PC-3 (cell line): Measurements from ENCODE around the gene LMTK2. TPM values are rescaled to one million over a fixed set of nuclear protein-coding genes. Genes with fewer than 3 reads are reported as not detected.
"Not testable (repeated sequence)": the region's sequence is repeated elsewhere in the genome, so short reads cannot be mapped to it uniquely, and the experiment has no call there.

Experiments
- ATAC-seq: fragments of 200-7000 bp; cut with Tn5 transposase; 2 replicates; pipeline ENCODE4 v1.9.1; 2020; ENCODE audit warnings: mild to moderate bottlenecking, moderate library complexity
- BruUV-seq: library from RNA; stranded (reverse); fragments of 400-500 nt; replicated peaks from 2 replicates; lab custom pipeline; 2021; lab: Mats Ljungman, UMichigan
- CTCF ChIA-PET: fragments of 300-600 bp; sonication (Branson Sonifier 250); formaldehyde crosslinking; loops from one replicate; lab custom pipeline; 2022; ENCODE audit warnings: antibody characterized with exemption; lab: Charles Lee
- POLR2A ChIA-PET: fragments of 300-600 bp; sonication (Branson Sonifier 250); formaldehyde crosslinking; loops from one replicate; lab custom pipeline; 2022; ENCODE audit warnings: antibody characterized with exemption; ENCODE audit not compliant: unreplicated experiment; lab: Charles Lee
- DNase-seq: peaks from one replicate; pipeline ENCODE4 v3.0.0-alpha.2; 2015
- H2AFZ ChIP-seq: fragments of 300-600 bp; sonication (generic); 2 replicates; pipeline ENCODE4 v1.6.0; 2016; ENCODE audit warnings: antibody characterized with exemption, low read length
- H3F3A ChIP-seq: fragments of 300-600 bp; sonication (generic); one replicate; pipeline ENCODE4 v1.6.0; 2017; ENCODE audit warnings: antibody characterized with exemption, low read length, control low read depth, mild to moderate bottlenecking; ENCODE audit not compliant: unreplicated experiment
- H3K27ac ChIP-seq: fragments of 300-600 bp; sonication (generic); 2 replicates; pipeline ENCODE4 v1.5.1; 2016; ENCODE audit warnings: mild to moderate bottlenecking, low read length
- H3K27me3 ChIP-seq: fragments of 300-600 bp; sonication (generic); 2 replicates; pipeline ENCODE4 v1.6.1; 2016; ENCODE audit warnings: low read length, mixed read lengths
- H3K36me3 ChIP-seq: fragments of 300-600 bp; sonication (generic); 2 replicates; pipeline ENCODE4 v1.6.1; 2016; ENCODE audit warnings: low read depth, mixed run types, low read length, mixed read lengths
- H3K4me1 ChIP-seq: fragments of 300-600 bp; sonication (generic); 2 replicates; pipeline ENCODE4 v1.5.1; 2016; ENCODE audit warnings: low read length; ENCODE audit not compliant: insufficient read depth
- H3K4me2 ChIP-seq: fragments of 300-600 bp; sonication (generic); 2 replicates; pipeline ENCODE4 v1.6.0; 2016; ENCODE audit warnings: low read length
- H3K4me3 ChIP-seq: fragments of 300-600 bp; sonication (generic); 2 replicates; pipeline ENCODE4 v1.5.1; 2016; ENCODE audit warnings: mild to moderate bottlenecking, low read length, mixed read lengths
- H3K79me2 ChIP-seq: fragments of 300-600 bp; sonication (generic); 2 replicates; pipeline ENCODE4 v1.6.1; 2017; ENCODE audit warnings: low read length, mixed read lengths
- H3K9ac ChIP-seq: fragments of 300-600 bp; sonication (generic); 2 replicates; pipeline ENCODE4 v1.6.0; 2016; ENCODE audit warnings: mild to moderate bottlenecking, low read length
- H3K9me2 ChIP-seq: fragments of 300-600 bp; sonication (generic); replicated peaks from 2 replicates; pipeline ENCODE4 v1.6.1; 2016; ENCODE audit warnings: mixed run types, low read length, mixed read lengths
- H3K9me3 ChIP-seq: fragments of 300-600 bp; sonication (generic); 2 replicates; pipeline ENCODE4 v1.6.1; 2016; ENCODE audit warnings: low read length, mixed read lengths
- H4K20me1 ChIP-seq: fragments of 300-600 bp; sonication (generic); 2 replicates; pipeline ENCODE4 v1.6.1; 2016; ENCODE audit warnings: low read length, mixed read lengths
- EZH2 ChIP-seq: fragments of 300-600 bp; sonication (generic); IDR thresholded peaks from one replicate; pipeline ENCODE4 v1.6.1; 2017; ENCODE audit warnings: antibody characterized with exemption, mild to moderate bottlenecking, low read length; ENCODE audit not compliant: unreplicated experiment
- EZH2phosphoT487 ChIP-seq: fragments of 300-600 bp; sonication (generic); IDR thresholded peaks from 2 replicates; pipeline ENCODE4 v1.6.1; 2018; ENCODE audit warnings: mild to moderate bottlenecking, antibody characterized with exemption, low read length, borderline replicate concordance
- intact Hi-C: fragments of 100-400 bp; cut with micrococcal nuclease; formaldehyde crosslinking; loops from 2 replicates; pipeline ENCODE4 v1.9.0; 2023
- total RNA-seq: library from RNA; depleted of rRNA; stranded (reverse); fragments of >200 nt; gene quantifications from 2 replicates; pipeline ENCODE4 v1.2.3, GENCODE V29; 2014
- TF ChIP-seq, protein P1 (sequence below): fragments of 300-600 bp; sonication (generic); conservative IDR thresholded peaks from 2 replicates; pipeline ENCODE4 v1.5.1; 2017; ENCODE audit warnings: antibody characterized with exemption, low read depth, mild to moderate bottlenecking, low read length

The LMTK2 gene
- total RNA-seq, 1 experiment from 2014 or later = 9.0 TPM

- ChIA-PET CTCF (no interaction called here), POLR2A (no interaction called here)
- Histone ChIP-seq H3K9me2 (no peaks in the 10 kb centered on the region), H3K9me3 (no peaks in the 10 kb centered on the region), H2AFZ (no peak overlapping the region), H3K4me2 (no peak overlapping the region), H3F3A (no peaks in the 10 kb centered on the region), H3K79me2 (no peaks in the 10 kb centered on the region), H3K27me3 (no peaks in the 10 kb centered on the region), H4K20me1 (no peaks in the 10 kb centered on the region), H3K4me1 (no peaks in the 10 kb centered on the region), H3K27ac (no peak overlapping the region), H3K4me3 (no peak overlapping the region), H3K36me3 (no peaks in the 10 kb centered on the region), H3K9ac (no peak overlapping the region)
- intact Hi-C loops = no loop called here
- TF ChIP-seq EZH2 = no peak
- no peak for DNase-seq
- no TSS peak for BruUV-seq
- no peak for ATAC-seq
These were observed 110.4 kb downstream of the LMTK2 start for GRCh38 chr7:98216941-98217622.

GRCh38 chr7:98217623-98218582, 111.2 kb downstream of the LMTK2 start:
- no peaks in the 10 kb centered on the region for H3K27me3 ChIP-seq
- no peaks in the 10 kb centered on the region for H3K4me1 ChIP-seq
- no TSS peak for BruUV-seq
- ATAC-seq (no peak), DNase-seq (no peak)
- no peaks in the 10 kb centered on the region for H3K9me2 ChIP-seq
- no peaks in the 10 kb centered on the region for H4K20me1 ChIP-seq
- CTCF ChIA-PET = no interaction called here
- no peak overlapping the region for H2AFZ ChIP-seq
- no peaks in the 10 kb centered on the region for H3K79me2 ChIP-seq
- no peaks in the 10 kb centered on the region for H3K9me3 ChIP-seq
- H3K4me3 ChIP-seq = no peak overlapping the region
- H3K36me3 ChIP-seq = no peaks in the 10 kb centered on the region
- H3K4me2 ChIP-seq = no peak overlapping the region
- no peak for TF ChIP-seq EZH2phosphoT487
- TF ChIP-seq EZH2 = no peak
- TF ChIP-seq, protein P1, sequence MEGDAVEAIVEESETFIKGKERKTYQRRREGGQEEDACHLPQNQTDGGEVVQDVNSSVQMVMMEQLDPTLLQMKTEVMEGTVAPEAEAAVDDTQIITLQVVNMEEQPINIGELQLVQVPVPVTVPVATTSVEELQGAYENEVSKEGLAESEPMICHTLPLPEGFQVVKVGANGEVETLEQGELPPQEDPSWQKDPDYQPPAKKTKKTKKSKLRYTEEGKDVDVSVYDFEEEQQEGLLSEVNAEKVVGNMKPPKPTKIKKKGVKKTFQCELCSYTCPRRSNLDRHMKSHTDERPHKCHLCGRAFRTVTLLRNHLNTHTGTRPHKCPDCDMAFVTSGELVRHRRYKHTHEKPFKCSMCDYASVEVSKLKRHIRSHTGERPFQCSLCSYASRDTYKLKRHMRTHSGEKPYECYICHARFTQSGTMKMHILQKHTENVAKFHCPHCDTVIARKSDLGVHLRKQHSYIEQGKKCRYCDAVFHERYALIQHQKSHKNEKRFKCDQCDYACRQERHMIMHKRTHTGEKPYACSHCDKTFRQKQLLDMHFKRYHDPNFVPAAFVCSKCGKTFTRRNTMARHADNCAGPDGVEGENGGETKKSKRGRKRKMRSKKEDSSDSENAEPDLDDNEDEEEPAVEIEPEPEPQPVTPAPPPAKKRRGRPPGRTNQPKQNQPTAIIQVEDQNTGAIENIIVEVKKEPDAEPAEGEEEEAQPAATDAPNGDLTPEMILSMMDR = no peak
- intact Hi-C loops = no loop called here
- H3K9ac ChIP-seq = no peak overlapping the region
- no peak overlapping the region for H3K27ac ChIP-seq
- POLR2A ChIA-PET = no interaction called here
- no peaks in the 10 kb centered on the region for H3F3A ChIP-seq

DNA sequence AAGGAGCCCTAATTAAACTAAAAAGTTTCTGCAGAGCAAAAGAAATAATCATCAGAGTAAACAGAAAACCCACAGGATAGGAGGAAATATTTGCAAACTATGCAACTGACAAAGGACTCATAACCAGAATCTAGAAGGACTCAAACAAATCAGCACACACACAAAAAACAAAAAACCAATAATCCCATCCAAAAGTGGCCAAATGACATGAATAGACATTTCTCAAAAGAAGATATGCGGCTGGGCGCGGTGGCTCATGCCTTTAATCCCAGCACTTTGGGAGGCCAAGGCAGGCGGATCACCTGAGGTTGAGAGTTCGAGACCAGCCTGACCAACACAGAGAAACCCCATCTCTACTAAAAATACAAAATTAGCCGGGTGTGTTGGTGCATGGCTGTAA, 112.7 kb downstream of the LMTK2 start:
- H3K9me2 ChIP-seq, POLR2A ChIA-PET, intact Hi-C loops, ATAC-seq, H3F3A ChIP-seq, H3K79me2 ChIP-seq, BruUV-seq, H3K4me3 ChIP-seq, H3K9ac ChIP-seq, H3K27me3 ChIP-seq, H3K36me3 ChIP-seq, H3K4me1 ChIP-seq, CTCF ChIA-PET, H3K4me2 ChIP-seq, H3K27ac ChIP-seq, DNase-seq, H4K20me1 ChIP-seq, H2AFZ ChIP-seq, H3K9me3 ChIP-seq: not testable (repeated sequence)
